Measurements from ENCODE around the gene FAM124A.

FAM124A gene

GRCh38 chr13:51243227-51243626, 21.0 kb downstream of the FAM124A start:
- DNase-seq = no peak
- ATAC-seq = no peak

- DNase-seq = no peak
Observed at GRCh38 chr13:51243832-51244231, 21.6 kb downstream of the FAM124A start.

GRCh38 chr13:51244637-51245405, 22.6 kb downstream of the FAM124A start:
- ATAC-seq (no peak), DNase-seq (no peak)

More at GRCh38 chr13:51243832-51244231, 21.6 kb downstream of the FAM124A start:
- ATAC-seq = no peak

GRCh38 chr13:51245583-51245982, 23.4 kb downstream of the FAM124A start:
- DNase-seq = no peak

GRCh38 chr13:51246025-51246417, 23.8 kb downstream of the FAM124A start:
- ATAC-seq (no peak), DNase-seq (no peak)

More at GRCh38 chr13:51245583-51245982, 23.4 kb downstream of the FAM124A start:
- no peak for ATAC-seq

GRCh38 chr13:51246418-51247277, 24.4 kb downstream of the FAM124A start:
- ATAC-seq (no peak), DNase-seq (no peak)

DNA sequence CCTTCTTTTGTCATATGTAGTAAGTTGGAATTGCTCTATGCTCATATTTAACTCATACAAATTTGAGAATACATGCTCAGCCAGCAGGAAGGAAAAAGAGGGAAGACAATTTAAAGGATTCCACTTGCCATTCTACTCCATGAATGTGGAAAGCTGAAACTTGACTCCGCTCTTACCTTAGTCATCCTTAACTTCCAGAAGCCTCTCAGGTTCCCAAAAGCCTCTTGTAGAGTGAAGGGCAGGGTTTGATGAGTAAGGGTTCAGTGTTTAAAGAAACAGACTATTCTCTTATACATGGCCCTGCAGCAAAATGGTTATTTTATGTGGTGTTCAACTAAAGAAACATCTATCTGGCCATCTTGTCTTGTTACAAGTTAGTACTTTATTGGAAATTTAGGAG, 27.1 kb downstream of the FAM124A start:
- ATAC-seq = no peak
- no peak for DNase-seq

GRCh38 chr13:51249770-51250741, 27.9 kb downstream of the FAM124A start:
- ATAC-seq (no peak), DNase-seq (no peak)

- DNase-seq (no peak), ATAC-seq (no peak)
Observed at GRCh38 chr13:51251480-51251879, 29.3 kb downstream of the FAM124A start.

DNA sequence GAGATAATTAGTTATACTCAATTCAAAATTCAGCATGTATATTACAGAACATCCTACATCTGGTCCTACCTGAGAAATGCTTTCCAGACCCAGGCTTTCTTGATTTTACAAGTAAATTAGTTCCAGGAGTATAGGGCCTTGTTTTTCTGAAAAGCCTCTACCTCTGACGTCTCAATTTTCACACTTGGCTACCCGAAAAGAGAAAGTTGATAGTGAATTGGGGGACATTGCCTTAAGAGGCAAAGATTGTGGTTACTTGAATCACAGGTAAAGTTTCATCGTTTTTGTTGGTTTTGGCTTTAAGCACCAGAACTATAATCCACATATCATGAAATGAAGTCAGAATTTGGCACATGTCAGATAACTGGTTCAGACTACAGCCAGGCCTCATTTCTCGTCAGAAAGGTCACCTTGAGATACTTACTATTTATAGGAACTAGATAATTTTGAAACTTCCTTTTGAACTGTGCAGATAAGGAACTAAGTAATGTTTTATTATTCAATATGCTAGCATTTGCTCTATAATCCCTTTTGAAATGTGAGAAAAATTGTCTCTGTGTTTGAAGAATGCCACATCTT, 30.8 kb downstream of the FAM124A start:
- no peak for ATAC-seq
- no peak for DNase-seq

- no peak for ATAC-seq
- no peak for DNase-seq
Observed at GRCh38 chr13:51255556-51255955, 33.4 kb downstream of the FAM124A start.

DNA sequence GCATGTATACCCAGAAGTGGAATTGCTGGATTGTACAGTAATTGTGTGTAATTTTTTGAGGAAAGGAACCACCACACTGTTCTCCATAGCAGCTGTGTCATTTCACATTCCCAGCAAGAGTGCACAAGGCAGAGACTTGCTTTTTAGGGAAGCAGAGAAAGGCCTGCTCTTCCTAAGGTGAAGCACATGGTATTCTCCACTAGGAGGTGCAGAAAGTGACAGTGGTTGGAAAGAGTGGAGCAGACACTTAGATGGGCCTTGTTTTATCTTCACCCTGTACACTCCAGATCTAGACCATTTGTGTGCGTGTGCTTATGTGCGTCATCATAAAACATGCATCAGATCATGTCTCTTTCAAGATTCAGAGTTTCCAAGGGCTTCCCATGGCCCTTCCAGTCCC, 35.0 kb downstream of the FAM124A start:
- DNase-seq (no peak), ATAC-seq (no peak)

GRCh38 chr13:51258612-51259548, 36.7 kb downstream of the FAM124A start:
- DNase-seq = no peak
- ATAC-seq = no peak

DNA sequence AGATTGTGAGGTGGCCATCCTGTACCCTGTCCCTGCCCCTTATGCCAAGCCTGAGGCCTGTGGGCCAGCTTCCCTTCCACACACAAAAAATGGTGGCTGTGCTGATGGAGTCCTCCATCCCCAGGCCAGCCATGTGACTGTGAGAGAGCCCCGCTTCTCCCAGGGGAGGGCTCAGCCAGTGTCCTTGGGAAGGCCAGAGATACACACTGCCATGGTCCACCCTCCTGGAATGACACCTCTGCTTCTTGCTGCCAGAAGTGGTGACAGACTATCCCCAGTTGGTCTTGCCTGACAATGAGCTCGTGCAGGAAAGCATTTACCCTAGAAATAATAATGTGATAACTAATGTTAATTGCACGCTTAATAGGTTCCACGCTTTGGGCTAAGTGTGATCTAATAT, 38.0 kb downstream of the FAM124A start:
- ATAC-seq = no peak
- no peak for DNase-seq

GRCh38 chr13:51261610-51262249, 39.5 kb downstream of the FAM124A start:
- DNase-seq (no peak), ATAC-seq (no peak)

DNA sequence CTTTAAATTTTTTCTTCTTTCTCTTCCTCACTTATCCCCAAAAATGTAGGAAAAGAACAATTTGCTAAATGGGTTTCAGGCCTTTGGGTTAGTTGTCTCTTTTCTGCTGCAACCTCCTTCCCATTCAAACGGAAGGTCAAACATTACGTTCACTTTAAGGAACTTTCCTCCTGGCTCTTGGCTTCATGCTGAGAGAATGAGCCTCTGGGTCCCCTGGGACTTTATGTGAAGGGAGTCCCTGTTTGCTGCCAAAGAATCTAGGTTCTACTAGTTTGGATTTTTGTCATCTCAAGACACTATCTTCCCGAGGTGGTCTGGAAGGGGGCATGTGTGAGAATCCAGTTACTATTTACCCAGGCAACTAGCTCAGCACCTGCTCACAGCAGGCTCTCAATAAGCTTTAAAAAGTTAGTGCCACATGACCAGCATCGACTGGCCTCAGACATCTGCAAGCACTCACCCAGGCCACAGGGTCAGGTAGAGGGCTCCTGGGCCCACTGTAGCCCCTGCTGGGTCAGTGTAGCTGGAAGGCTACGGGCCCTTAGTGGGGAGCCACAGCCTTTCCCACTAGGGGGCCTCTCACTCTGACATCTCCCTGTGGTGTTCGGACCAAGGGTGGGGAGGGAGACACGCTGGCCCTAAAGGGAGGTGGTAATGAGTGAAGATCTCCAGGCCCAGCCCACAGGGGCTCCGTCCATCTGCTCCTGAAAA, 40.5 kb downstream of the FAM124A start:
- DNase-seq (no peak), ATAC-seq (no peak)

- no peak for DNase-seq
- ATAC-seq = no peak
Observed at GRCh38 chr13:51266642-51267041, 44.4 kb downstream of the FAM124A start.

GRCh38 chr13:51267622-51268021, 45.4 kb downstream of the FAM124A start:
- ATAC-seq (no peak), DNase-seq (no peak)

- ATAC-seq = no peak
- no peak for DNase-seq
Observed at GRCh38 chr13:51269039-51269438, 46.8 kb downstream of the FAM124A start.
